CD4-positive, alpha-beta T cell treated with Interleukin-15 for 1 hour (primary cell): Measurements from ENCODE around the gene RNF19B.

ENCODE experiments used
- DNase-seq: peaks from one replicate; pipeline ENCODE4 v3.0.0-alpha.2; 2020

RNF19B gene

DNA sequence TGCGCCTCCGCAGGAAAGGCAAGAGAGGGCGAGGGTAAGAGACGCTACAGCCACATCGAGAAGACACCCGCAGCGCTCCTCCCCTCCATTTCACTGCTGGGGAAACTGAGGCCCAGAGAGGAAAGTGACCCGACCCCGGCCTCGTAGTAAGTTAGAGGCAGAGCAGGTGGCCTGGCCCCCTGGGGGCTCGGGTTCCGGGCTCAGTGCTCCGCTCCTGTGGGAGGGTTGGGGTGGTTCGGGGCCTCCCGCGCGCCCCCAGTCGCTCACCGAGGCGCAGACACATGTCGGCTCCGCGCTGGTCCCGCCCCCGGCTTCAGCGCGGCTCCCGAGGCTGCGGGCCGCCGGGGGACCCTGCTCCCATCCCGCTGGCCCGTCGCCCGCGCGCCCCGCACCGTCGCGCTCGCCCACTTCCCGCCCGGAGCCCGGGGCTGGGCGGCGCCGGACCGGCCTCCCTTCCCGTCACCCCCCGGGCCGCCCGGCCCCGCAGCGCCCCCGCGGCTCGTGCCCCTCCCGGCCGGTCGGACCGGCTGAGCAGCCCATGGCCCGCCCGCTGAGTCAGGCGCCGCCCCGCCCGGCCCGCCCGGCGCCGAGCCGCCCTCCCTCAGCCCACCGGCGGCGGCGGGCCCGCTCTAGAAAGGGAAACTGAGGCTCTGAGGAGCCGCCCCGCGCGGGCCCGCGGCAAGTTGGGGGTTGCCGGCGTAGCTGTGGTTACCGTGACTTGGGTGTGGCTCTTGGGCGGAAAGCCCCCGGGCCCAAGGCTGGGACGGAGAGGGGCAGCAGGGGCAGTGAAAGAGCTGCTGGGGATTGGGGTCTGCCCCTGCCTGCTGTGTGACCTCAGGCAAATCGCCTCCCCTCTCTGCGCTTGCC is 63.4 kb downstream of the RNF19B start, which contains the start of gene TMEM54:
TMEM54 (minus strand) TSS at position 434 of the 867 bp plus-strand sequence; CDS start at position 283, 151 bp downstream.
- DNase-seq = no peak

DNA sequence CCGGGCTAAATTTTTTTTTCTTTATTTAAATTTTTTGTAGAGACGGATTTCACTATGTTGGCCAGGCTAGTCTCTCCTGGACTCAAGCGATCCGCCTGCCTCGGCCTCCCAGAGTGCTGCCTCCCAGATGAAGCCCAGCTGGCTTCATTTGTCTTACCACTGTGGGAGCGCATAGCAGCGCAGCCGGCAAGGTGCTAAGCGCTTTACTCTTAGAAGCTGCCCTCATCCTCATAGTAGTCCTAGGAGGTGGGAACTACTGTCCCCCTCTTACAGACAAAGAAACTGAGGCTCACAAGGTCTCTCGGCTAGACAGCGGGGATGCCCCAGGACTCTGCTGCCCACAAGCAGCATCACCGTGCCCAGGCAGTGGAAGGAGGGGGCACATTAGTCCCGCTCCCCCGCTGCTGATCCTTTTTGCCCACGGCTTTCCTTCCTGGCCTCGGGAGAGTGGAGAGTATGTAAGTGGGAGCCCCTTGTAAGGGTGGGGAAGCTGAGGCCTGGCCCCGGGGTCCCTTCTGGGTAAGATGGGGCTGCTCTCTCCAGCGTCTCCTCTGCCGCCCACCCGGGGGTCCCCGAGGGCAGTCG is 64.1 kb downstream of the RNF19B start:
- no peak for DNase-seq

DNA sequence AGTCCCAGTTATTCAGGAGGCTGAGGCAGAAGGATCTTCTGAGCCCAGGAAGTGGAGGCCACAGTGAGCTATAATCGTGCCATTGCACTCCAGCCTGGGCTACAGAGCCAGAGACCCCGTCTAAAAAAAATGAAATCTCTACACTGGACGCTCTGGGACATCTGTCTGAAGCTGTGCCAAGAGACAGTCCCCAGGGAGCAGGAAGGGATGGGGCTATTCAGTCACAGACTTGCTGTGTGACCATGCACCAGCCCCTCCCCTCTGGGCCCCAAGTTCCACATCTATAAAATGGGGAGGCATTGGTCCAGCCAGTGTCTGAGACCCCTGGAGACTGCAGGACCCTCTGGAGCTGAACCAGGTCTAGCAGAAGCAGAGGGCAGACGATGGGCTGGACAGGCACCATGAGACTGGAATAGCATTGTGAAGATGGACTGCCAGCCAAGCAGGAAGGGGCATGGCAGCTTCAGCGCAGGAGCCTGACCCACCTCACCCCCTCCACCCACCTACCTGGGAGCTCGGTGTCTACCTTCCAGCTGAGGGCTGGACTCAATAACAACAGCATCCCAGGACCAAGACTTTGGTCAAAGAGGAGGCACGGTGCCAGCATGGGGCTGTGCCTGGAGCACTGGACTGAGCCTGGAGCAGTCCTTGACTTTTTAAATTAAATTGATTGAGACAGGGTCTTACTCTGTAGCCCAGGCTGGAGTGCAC is 64.9 kb downstream of the RNF19B start:
- DNase-seq = no peak

DNA sequence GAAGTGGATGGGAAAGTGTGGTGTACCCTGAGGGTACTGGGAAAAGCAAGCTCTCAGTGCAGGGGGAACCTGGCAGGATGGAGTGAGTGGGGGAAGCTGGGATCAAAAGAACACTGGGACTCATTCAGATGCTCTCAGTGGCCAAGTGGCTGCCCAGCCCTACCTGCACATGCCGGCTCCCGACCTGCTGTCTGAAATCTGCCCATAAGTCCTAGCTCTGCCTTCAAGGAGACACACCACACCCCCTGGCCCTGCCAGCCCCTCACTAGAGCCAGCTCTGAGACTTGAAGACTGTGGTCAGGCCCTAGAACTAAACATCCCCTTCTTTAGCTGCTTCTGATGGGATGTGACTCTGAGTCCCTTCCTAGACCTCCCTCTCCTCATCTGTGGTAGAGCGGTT is 65.7 kb downstream of the RNF19B start:
- no peak for DNase-seq

DNA sequence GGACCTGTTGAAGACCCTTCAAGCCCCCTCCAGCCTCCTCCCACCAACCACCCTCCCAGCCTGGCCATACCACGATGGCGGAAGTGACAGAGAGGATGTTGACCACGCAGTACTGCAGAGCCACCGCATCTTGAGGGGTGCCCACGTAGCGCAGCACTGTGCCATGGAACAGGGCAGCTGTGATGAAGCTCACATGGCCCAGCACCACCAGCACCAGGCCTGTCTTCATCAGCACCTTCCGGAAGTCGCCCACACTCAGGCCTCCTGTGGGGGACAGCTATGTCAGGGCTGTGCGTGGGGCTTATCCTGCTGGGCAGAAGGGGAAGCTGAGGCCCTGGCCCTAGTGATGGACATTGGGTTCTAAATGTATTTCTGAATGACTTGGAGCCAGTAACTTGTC is 66.6 kb downstream of the RNF19B start:
- no peak for DNase-seq

DNA sequence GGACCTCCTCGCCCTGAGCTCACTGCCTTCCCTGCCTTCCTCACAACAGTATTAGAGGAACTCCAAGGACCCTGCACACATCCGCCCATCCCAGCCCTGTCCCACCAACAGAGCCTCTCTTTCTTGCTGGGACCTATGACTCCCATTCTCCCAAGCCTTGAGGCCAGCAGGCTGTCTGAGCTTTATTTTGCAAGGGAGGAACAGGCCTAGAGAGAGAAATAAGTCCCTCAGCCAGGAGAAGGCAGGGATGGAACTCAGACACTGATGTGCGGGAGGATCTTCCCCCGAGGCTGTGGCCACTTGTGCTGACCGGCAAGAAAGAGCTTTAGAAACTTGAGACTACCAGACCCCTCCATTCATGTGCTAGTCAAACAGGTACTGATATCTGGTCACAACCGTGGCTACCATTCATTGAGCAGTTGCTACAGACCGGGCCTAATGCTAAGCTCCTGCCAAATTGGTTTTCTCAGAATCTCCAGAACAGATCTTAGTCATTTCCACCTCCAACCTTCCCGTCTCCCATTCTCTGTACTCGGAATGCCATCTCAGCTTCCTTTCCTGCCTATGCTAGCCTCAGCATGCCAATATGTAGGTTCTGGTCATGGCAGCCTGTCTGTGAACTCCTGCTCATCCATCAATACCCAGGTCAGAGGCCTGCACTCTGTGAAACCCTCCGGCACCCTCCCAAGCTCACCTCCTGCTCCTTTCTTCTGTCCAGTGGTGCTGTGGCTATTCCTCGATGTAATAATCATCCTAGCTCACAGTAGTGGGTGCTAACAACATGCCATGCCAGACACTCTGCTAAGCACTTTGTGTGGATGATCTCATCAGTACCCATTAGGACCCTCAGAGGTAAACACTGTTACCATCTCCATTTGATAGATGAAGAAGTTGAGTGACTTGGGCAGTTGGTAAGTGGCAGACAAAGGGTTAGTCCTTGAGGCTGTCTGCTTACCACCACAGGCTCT is 67.2 kb downstream of the RNF19B start:
- no peak for DNase-seq

DNA sequence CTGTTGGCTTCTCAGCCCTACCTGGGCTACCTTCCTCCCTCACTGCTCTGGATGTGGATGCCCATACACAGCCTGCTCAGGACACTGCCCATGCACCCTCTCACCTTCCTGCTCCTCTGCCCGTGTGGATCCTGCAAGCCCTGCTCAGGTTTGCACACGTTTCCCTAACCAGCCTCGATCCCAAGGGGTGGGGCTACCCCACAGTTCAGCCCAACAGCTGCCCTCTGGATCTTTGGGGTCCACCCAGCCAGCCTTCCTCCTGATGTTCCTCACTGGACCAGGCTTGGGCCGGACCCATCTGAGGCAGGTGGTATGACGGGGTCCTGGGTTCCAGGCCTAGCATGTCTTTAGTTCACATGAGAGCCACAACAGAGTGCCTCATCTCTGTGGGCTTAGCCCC is 68.2 kb downstream of the RNF19B start:
- no peak for DNase-seq

DNA sequence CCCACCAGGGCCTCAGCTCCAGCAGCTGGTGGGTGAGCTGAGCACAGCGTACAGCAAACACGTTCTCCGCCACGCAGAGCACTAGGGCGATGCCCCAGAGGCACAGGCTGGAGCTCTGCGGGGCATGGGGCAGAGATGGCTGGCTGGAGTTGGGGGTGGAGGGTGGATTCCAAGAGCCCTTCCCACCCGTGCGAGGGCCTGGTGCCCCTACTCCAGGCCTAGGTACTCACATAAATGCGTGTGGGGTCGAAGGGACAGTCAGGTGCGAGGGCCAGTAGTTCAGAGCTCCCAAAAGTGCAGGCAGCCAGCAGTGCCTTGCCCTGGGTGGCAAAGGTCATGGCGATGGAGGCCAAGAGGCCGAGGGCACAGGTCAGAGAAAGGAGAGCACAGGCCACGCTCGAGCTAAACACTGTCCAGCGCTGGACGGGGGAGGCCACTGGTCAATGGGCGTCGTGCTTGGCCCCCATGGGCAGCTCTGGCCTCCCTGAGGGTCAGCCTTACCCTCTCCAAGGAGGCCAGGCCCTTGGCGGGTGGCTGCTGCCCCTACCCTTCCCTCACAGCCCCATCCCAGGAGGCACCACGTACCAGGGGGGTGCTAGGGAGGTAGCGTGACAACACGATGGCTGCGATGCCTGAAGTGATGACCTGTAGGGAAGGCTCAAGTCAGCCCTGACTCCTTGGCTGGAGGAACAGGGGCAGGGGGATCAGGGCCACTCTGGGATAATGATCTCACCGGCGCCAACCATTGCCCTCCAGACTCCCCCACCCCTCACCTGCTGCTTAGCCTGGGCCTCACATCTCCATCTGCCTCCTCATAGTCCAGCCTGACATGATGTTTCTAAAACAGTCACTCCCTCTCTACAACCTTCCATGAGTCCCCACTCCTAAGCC is 69.0 kb downstream of the RNF19B start:
- DNase-seq = no peak

DNA sequence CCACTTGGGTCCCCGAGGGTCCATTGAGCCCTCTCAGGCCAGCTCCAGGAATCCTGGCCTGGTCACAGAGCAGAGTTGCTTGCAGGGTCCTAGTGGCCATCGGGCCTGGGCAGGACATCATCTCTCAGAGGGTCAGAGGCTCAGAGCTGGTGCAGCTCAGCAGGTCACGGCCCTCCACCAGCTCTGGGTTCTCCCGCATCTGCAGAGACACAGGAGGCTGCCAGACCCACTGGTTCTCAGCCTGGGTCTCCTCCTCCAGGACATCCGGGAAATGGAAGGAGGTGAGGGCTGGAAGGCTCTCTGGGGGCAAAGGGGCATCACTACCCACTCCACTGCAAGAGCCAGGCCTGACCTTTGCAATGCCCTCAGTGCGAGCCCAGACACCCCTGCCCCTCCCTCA is 69.9 kb downstream of the RNF19B start:
- no peak for DNase-seq

DNA sequence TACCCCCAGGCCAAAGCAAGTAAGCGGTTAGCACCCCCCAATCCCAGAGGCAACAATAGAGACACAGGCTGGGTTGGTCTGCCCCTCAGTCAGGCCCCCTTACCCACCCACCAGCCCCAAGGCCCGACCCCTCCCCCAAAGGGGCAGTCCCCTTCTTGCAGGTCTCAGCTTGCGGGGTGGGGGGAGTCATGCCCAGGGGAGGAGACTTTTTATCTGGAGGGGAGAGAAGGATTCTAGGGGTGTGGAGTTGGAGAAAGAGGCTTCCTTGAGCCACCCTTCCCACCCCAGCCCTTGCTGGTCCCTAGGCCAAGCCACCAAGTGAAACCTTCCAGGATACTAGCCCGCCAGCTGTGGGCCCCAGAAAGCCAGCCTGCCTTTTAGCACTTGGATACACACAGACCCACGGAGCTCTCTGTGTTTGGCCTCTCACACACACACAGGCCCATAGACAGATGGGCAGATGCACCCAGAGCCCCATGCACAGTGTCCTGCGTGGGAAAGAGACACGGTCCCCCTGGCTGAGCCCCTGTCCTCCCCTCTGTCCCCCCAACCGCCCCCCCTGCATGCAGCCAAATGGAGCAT is 70.5 kb downstream of the RNF19B start:
- DNase-seq = no peak

DNA sequence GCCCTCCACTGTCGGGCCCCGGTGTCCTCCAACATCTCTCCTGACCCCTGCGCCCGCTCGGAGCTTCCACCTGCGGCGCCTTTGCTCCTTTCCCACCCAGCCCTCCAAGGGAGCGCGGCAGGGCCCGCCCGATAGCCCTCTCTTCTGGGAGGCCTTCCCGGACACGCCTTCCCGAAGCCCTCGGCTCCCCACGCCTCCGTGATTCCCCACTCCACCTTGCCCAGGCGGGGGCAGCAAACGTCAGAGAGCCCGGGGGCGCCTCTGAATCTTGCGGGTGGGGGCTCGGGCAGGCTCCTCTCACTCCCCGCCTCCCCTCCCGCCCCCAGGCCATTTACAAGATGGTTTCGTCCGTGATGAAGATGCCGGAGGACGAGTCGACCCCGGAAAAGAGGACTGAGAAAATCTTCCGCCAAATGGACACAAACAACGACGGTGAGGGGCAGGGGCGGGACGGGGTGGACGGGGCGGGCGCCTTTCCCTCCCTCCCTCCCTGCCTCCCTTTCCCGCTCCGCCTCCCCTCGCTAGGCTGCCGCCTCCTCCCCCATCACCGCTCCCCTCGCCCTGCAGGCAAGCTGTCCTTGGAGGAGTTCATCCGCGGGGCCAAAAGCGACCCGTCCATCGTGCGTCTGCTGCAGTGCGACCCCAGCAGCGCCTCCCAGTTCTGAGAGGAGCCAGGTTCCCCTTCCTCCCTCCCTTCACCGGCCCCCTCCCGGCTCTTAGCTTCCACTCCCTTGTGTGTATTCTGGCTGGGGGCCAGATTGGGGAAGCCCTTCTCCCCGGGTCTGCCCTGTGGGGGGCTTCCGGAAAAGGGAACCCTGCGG is 71.2 kb downstream of the RNF19B start:
- no peak for DNase-seq

DNA sequence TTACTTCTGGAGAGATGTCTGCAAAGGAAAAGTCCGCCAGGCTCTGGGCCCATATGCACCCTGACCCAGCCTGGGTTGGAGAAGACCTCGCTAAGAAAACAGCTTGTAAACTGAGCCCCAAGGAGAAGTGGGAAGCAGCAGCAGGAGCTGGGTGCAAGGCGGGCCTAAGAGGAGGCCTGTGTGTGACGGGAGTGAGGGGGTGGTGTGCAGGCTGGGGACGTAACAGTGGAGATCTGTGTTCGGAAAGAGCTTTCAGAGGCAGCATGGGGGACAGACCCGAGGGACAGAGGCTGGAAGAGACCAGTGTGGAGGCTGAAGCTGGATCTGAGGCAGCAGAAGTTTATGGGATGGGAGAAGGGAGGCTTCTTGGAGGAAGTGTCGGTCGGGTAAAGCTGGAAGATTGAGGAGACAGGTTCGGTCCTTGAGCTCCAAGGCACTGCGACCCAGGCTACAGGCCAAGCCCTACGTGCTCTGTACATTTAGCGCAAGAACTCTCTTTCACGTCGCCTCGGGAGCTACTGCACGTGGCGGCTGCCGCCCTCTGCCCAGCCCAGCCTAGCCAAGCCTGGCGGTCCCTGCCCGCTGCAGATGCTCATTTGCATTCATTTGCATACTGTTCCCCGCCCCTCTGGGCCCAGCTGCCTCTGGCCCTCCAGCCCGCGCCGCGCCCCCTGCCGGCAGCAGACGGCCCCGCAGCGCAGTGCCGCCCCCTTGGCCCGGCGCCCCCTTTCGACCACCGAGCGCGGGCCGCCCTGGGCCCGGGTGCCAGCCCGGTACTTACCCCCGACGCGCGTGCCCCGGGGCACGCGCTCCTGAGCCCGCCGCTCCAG is 72.0 kb downstream of the RNF19B start:
- DNase-seq = no peak

DNA sequence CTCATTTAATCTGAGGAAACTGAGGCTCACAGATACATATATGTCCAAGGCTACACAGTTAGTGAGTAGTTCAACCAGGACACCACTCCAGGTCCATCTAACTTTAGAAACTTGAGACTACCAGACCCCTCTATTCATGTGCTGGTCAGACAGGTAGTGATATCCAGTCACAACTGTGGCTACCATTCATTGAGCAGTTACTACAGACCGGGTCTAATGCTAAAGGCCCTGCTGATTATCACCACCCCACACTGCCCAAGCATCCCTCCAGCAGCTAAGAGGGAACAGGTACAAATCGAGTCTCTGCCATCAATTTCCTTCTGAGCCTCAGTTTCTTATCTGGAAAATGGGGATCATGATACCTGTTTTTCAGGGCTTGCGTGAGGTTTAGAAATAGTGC is 73.0 kb downstream of the RNF19B start:
- DNase-seq = no peak

DNA sequence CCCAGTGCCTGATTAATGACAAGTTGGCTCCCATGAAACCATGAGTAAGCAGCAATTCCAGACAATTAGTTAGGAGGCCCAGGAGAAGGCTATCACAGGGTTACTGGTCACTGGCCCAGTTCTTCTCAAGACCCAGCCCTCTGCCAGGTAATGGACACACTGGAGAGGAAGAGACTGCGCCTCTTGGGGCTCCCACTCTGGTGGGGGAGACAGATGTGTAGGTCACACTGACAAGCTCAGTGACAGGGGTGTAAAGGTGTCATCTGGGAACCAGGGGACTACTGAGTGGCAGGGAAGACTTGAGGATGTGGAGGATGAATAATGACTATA is 73.4 kb downstream of the RNF19B start:
- DNase-seq = no peak

DNA sequence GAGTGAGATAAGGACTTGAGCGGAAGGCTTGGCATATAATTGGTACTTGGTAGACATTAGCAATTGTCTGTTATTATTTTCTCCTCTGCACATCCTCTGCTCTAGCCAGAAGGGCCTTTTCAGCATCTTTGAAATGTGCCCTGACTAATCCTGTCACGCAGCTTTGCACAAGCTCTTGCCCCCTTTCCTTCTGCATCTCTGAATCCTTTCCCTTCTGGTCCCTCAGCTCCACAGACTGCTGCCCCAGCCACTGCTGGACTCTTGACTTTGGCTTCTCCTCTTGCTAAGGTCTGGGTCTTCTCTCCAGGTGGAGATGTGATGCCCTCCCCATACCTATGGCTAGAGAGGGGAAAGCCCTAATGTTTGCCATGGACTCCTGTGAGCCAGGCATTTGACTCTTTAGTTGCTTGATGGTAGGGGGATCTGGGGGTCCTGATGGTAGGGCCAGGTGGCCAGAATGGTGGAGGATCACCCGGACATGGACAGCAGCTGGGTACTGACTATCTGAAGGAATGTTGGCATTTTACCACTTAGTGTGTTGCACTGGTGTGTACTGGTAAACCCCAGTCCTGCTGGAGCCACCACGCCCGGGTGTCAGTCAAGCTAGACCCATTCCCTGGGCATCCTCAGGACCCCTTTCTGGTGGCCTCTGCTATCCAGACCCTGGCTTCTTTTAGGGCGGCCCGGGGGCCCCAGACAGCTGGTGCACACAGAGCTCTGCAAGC is 73.9 kb downstream of the RNF19B start:
- no peak for DNase-seq

DNA sequence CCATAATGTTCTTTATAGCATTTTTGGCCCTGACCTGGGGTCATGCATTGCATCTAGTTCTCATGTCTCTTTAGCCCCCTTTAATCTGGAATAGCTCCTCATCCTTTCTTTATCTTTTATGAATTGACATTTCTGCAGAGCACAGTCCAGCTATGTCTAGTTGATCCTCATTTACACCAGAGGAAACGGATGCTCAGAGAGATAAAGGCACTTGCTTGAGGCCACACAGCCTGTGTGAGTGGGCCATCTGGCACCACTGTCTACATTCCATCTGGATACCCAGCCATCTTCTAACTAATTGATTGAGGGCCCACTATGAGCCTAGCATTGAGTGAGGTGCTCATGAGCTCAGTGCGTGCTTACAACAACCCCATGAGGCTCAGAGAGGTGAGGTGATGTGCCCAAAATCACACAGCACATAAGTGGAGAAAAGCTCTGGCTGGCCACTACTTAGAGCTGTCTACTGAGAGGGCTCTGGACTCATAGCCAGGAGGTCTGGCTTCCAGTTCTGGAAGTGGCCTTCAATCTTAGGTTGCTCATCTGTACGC is 74.8 kb downstream of the RNF19B start:
- DNase-seq = no peak

DNA sequence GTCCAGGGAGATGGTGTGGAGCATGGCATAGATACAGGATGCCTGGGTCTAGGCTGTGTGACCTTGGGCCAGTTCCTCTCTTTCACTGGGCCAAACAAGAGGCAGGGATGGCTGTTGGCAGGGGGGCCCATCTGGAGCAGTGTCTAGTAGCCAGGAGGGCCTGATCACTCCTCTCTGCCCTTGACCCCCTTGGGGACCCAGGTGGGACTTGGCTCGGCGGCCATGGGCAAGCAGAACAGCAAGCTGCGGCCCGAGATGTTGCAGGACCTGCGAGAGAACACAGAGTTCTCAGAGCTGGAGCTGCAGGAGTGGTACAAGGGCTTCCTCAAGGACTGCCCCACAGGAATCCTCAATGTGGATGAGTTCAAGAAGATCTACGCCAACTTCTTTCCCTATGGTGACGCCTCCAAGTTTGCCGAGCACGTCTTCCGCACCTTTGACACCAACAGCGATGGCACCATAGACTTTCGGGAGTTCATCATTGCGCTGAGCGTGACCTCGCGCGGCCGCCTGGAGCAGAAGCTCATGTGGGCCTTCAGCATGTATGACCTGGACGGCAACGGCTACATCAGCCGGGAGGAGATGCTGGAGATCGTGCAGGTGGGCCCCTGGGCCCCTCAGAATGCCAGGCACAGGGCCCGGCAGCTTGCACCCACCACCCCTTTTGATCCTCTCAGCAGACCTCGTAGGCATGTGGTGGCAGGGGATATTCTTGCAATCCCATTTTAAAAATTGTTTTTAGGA is 75.8 kb downstream of the RNF19B start:
- DNase-seq = no peak

DNA sequence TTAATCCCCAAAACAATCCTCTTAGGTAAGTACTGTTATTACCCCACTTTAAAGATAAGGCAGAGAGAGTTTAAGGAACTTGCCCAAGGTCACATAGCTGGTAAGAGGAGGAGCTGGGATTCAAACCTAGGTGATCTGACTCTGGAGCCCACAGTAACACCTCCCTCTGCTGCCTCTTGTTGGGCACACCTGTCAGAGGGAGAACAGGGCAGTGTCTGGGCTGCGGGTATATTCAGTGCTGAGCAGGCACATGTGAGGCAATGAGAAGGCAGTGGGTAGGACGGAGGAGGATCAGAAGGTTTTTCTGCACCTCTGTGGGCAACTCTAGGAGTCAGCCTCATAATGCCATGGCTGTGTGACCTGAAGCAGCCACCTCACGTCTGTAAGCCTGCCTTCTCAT is 76.5 kb downstream of the RNF19B start:
- no peak for DNase-seq
